HUES6 (cell line): Measurements from ENCODE around the gene NOTUM.
"Not testable (repeated sequence)": the region's sequence is repeated elsewhere in the genome, so short reads cannot be mapped to it uniquely, and the experiment has no call there.

Experiments used
- H3K27ac ChIP-seq: 2 replicates; pipeline ENCODE4 v1.7.0; 2013; ENCODE audit warnings: low read depth, mild to moderate bottlenecking, low read length, inconsistent platforms
- H3K27me3 ChIP-seq: 2 replicates; pipeline ENCODE4 v1.6.1; 2013; ENCODE audit warnings: low read length; ENCODE audit not compliant: control insufficient read depth, insufficient read depth
- H3K36me3 ChIP-seq: 2 replicates; pipeline ENCODE4 v1.6.1; 2013; ENCODE audit warnings: low read length; ENCODE audit not compliant: control insufficient read depth, insufficient read depth
- H3K4me1 ChIP-seq: 2 replicates; pipeline ENCODE4 v1.6.1; 2013; ENCODE audit warnings: low read length; ENCODE audit not compliant: control insufficient read depth, insufficient read depth
- H3K4me3 ChIP-seq: 2 replicates; pipeline ENCODE4 v1.5.1; 2013; ENCODE audit warnings: low read depth, low read length
- H3K9ac ChIP-seq: one replicate; pipeline ENCODE4 v1.6.1; 2013; ENCODE audit warnings: mild to moderate bottlenecking, low read length
- H3K9me3 ChIP-seq: 2 replicates; pipeline ENCODE4 v1.6.1; 2013; ENCODE audit warnings: low read depth, low read length; ENCODE audit not compliant: control insufficient read depth, insufficient read depth

The NOTUM gene

GRCh38 chr17:81923302-81924260, 37.4 kb downstream of the NOTUM start:
- H3K9ac ChIP-seq: peak overlapping the region; percentile 85
- H3K27ac ChIP-seq: peak overlapping the region; percentile 89; the same call in 1 of the 2 replicates
- peaks cover 31% of the 10 kb centered on the region for H3K36me3 ChIP-seq
- peaks cover 38% of the 10 kb centered on the region for H3K4me1 ChIP-seq
- H3K4me3 ChIP-seq: peak overlapping the region; percentile 51
- no peaks in the 10 kb centered on the region for H3K9me3 ChIP-seq
- H3K27me3 ChIP-seq: peaks cover 4% of the 10 kb centered on the region

- Histone ChIP-seq H3K9me3 (no peaks in the 10 kb centered on the region), H3K27ac (peak overlapping the region; percentile 72; the same call in 1 of the 2 replicates), H3K27me3 (no peaks in the 10 kb centered on the region), H3K4me3 (peak overlapping the region; percentile 51), H3K9ac (no peak overlapping the region), H3K4me1 (peaks cover 35% of the 10 kb centered on the region), H3K36me3 (peaks cover 31% of the 10 kb centered on the region)
These were observed 38.3 kb downstream of the NOTUM start for GRCh38 chr17:81922566-81923301.

GRCh38 chr17:81921996-81922565, 38.9 kb downstream of the NOTUM start:
- Histone ChIP-seq H3K4me3 (no peak overlapping the region), H3K36me3 (peaks cover 31% of the 10 kb centered on the region), H3K27me3 (no peaks in the 10 kb centered on the region), H3K4me1 (peaks cover 37% of the 10 kb centered on the region), H3K9me3 (no peaks in the 10 kb centered on the region), H3K9ac (no peak overlapping the region), H3K27ac (no peak overlapping the region)

- no peak overlapping the region for H3K9ac ChIP-seq
- H3K27ac ChIP-seq: no peak overlapping the region
- peaks cover 31% of the 10 kb centered on the region for H3K36me3 ChIP-seq
- H3K4me3 ChIP-seq: no peak overlapping the region
- H3K27me3 ChIP-seq: no peaks in the 10 kb centered on the region
- no peaks in the 10 kb centered on the region for H3K9me3 ChIP-seq
- H3K4me1 ChIP-seq: peaks cover 41% of the 10 kb centered on the region
These were observed 39.5 kb downstream of the NOTUM start for GRCh38 chr17:81921537-81921862.

GRCh38 chr17:81920612-81921536, 40.1 kb downstream of the NOTUM start:
- Histone ChIP-seq H3K4me1 (peaks cover 36% of the 10 kb centered on the region), H3K27me3 (no peaks in the 10 kb centered on the region), H3K27ac (no peak overlapping the region), H3K9me3 (no peaks in the 10 kb centered on the region), H3K4me3 (no peak overlapping the region), H3K9ac (no peak overlapping the region), H3K36me3 (peaks cover 32% of the 10 kb centered on the region)

GRCh38 chr17:81918832-81919545, 42.0 kb downstream of the NOTUM start:
- no peaks in the 10 kb centered on the region for H3K27me3 ChIP-seq
- H3K4me3 ChIP-seq: no peak overlapping the region
- peaks cover 19% of the 10 kb centered on the region for H3K4me1 ChIP-seq
- peaks cover 51% of the 10 kb centered on the region for H3K36me3 ChIP-seq
- no peak overlapping the region for H3K9ac ChIP-seq
- H3K9me3 ChIP-seq: no peaks in the 10 kb centered on the region
- H3K27ac ChIP-seq: no peak overlapping the region

GRCh38 chr17:81918333-81918669, 42.7 kb downstream of the NOTUM start:
- peak overlapping the region; percentile 64 for H3K4me3 ChIP-seq
- peaks cover 12% of the 10 kb centered on the region for H3K4me1 ChIP-seq
- not testable (repeated sequence) for H3K27me3 ChIP-seq, H3K9me3 ChIP-seq, H3K27ac ChIP-seq, H3K9ac ChIP-seq
- H3K36me3 ChIP-seq: peaks cover 58% of the 10 kb centered on the region

- Histone ChIP-seq H3K4me1 (peaks cover 8% of the 10 kb centered on the region), H3K9ac (peak within 1 kb of the TSS; percentile 75), H3K36me3 (peaks cover 62% of the 10 kb centered on the region), H3K27me3 (no peaks in the 10 kb centered on the region), H3K9me3 (no peaks in the 10 kb centered on the region), H3K4me3 (peak within 1 kb of the TSS; percentile 64), H3K27ac (no peak within 1 kb of the TSS)
These were observed 43.2 kb downstream of the NOTUM start, which contains the start of gene SIRT7 for GRCh38 chr17:81917565-81918332. TSS of gene SIRT7 (minus strand) at chr17:81918176. CDS start at chr17:81918131, 45 bp downstream.

- H3K27ac ChIP-seq: no peak overlapping the region
- H3K9ac ChIP-seq: no peak overlapping the region
- H3K36me3 ChIP-seq: peaks cover 58% of the 10 kb centered on the region
- no peaks in the 10 kb centered on the region for H3K27me3 ChIP-seq
- H3K9me3 ChIP-seq: no peaks in the 10 kb centered on the region
- H3K4me3 ChIP-seq: peak overlapping the region; percentile 64; the same call in 1 of the 2 replicates
- peaks cover 6% of the 10 kb centered on the region for H3K4me1 ChIP-seq
These were observed 44.6 kb downstream of the NOTUM start for GRCh38 chr17:81916234-81917001.
